GM12891 (cell line): ENCODE measurements around the gene NFE2L2.

ENCODE experiments used
- PAX5 ChIP-seq: IDR thresholded peaks from 2 replicates; pipeline ENCODE4 v1.6.1; 2011; ENCODE audit warnings: low read length, moderate library complexity, mild to moderate bottlenecking; ENCODE audit not compliant: insufficient read depth, severe bottlenecking
- POLR2A ChIP-seq: IDR thresholded peaks from 2 replicates; pipeline ENCODE4 v1.6.1; 2011; ENCODE audit warnings: low read depth, low read length, control low read depth
- POLR2AphosphoS5 ChIP-seq: IDR thresholded peaks from 2 replicates; pipeline ENCODE4 v1.6.1; 2011; ENCODE audit warnings: low read depth, low read length, control low read depth
- SPI1 ChIP-seq: IDR thresholded peaks from 2 replicates; pipeline ENCODE4 v1.6.1; 2011; ENCODE audit warnings: low read depth, low read length, control low read depth
- TAF1 ChIP-seq: IDR thresholded peaks from 2 replicates; pipeline ENCODE4 v1.6.1; 2011; ENCODE audit warnings: low read depth, low read length, control low read depth

GRCh38 chr2:177253704-177254103 is 10.8 kb downstream of the NFE2L2 start:
- TF ChIP-seq POLR2AphosphoS5, result no peak
- TF ChIP-seq TAF1, result no peak
- TF ChIP-seq POLR2A, result no peak
- TF ChIP-seq SPI1, result no peak
- no peak for TF ChIP-seq PAX5
